AG09319 (cell line): Measurements from ENCODE around the gene CCDC88B.

Experiments used
- DNase-seq: peaks from one replicate; pipeline ENCODE4 v3.0.0-alpha.2; 2010; ENCODE audit warnings: low read depth; ENCODE audit errors: extremely low read depth
- TF ChIP-seq, protein P1 (sequence below): IDR thresholded peaks from 2 replicates; pipeline ENCODE4 v1.5.1; 2011; ENCODE audit warnings: low read depth, mild to moderate bottlenecking, inconsistent platforms, low read length, moderate library complexity

Gene CCDC88B

GRCh38 chr11:64364911-64365310 is 24.9 kb downstream of the CCDC88B start:
- TF ChIP-seq, protein P1, sequence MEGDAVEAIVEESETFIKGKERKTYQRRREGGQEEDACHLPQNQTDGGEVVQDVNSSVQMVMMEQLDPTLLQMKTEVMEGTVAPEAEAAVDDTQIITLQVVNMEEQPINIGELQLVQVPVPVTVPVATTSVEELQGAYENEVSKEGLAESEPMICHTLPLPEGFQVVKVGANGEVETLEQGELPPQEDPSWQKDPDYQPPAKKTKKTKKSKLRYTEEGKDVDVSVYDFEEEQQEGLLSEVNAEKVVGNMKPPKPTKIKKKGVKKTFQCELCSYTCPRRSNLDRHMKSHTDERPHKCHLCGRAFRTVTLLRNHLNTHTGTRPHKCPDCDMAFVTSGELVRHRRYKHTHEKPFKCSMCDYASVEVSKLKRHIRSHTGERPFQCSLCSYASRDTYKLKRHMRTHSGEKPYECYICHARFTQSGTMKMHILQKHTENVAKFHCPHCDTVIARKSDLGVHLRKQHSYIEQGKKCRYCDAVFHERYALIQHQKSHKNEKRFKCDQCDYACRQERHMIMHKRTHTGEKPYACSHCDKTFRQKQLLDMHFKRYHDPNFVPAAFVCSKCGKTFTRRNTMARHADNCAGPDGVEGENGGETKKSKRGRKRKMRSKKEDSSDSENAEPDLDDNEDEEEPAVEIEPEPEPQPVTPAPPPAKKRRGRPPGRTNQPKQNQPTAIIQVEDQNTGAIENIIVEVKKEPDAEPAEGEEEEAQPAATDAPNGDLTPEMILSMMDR = no peak
- DNase-seq = no peak

DNA sequence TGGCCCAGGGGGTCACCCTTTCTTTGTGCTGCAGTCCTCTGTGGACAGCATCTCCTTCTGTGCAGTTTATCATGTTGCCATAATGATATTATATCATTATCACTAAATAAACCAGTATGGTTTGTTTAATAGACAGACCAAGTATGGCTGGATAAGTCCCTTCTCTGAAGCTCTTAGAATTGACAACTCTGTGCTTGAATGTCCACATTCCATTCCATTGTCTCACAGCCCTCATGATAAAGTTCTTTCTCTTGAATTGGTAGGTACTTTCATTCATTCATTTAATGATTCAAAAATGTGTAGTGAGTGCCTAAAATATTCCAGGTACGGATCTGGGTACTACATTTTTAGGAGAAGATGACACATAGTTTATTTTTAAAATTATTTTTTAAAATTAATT is 26.7 kb downstream of the CCDC88B start:
- TF ChIP-seq, protein P1 = no peak
- DNase-seq = no peak

DNA sequence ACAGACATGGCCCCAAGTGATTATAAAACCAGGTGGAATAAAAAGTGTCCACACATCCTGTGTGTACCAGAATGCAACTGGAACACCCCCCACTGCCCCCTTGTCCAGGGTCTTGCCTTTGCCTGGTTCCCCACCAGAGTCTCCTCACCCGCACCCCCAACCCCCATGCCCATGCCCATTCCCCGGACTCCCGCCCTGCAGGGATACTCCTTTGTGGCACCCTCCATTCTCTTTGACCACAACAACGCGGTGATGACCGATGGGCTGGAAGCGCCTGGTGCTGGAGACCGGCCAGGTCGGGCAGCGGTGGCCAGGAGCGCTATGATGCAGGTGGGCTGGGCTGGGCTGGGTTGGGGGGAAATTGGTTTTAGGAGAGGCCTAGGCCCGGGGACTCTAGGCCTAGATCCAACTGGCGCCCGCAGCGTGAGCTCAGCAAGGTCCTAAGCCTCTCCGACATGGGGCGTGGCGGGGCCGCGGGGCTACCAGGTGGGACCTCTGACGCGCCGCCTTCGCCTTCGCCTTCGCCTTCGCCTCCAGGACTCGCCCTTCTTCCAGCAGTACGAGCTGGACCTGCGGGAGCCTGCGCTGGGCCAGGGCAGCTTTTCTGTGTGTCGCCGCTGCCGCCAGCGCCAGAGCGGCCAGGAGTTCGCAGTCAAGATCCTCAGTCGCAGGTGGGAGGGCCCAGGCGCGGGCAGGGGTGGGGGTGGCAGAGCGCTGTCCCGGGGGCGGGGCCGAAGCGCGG is 28.1 kb downstream of the CCDC88B start:
- DNase-seq = no peak

DNA sequence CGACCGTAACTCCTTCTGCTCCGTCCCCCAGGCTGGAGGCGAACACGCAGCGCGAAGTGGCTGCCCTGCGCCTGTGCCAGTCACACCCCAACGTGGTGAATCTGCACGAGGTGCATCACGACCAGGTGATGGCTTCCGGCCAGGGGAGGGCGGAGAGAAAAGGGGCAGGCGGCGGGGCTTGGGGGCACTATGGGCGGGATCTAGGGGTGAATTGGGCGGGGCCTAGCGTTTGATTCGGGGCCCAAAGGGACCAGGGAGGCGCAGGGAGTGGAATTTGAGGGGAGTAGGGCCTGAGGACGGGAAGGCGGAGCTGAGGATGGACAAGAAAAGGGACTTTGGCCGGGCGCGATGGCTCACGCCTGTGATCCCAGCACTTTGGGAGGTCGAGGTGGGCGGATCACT is 28.7 kb downstream of the CCDC88B start:
- TF ChIP-seq, protein P1 = no peak
- no peak for DNase-seq

More for the DNA sequence above, 28.1 kb downstream of the CCDC88B start:
- TF ChIP-seq, protein P1 = no peak

GRCh38 chr11:64369440-64370421 is 29.7 kb downstream of the CCDC88B start:
- TF ChIP-seq, protein P1 = no peak
- DNase-seq = no peak

GRCh38 chr11:64371201-64371600 is 31.2 kb downstream of the CCDC88B start:
- no peak for DNase-seq
- TF ChIP-seq, protein P1 = no peak

- TF ChIP-seq, protein P1 = no peak
- DNase-seq = no peak
Measured at GRCh38 chr11:64372021-64372420, 32.0 kb downstream of the CCDC88B start.
